Endothelial cell of umbilical vein (primary cell): ENCODE measurements around the gene SYNE3. TPM values are rescaled to one million over a fixed set of nuclear protein-coding genes. Genes with fewer than 3 reads are reported as not detected.

Experiments used
- BruUV-seq: library from RNA; stranded (reverse); fragments of 400-500 nt; replicated peaks from 2 replicates; lab custom pipeline; 2021; lab: Mats Ljungman, UMichigan
- CTCF ChIA-PET: fragments of 300-600, 350-600 bp; sonication (Branson Sonifier 250); formaldehyde crosslinking; loops from one replicate; lab custom pipeline; 2021; ENCODE audit warnings: antibody characterized with exemption, inconsistent platforms; lab: Charles Lee
- POLR2A ChIA-PET: fragments of 300-600, 350-600 bp; sonication (Branson Sonifier 250); formaldehyde crosslinking; loops from one replicate; lab custom pipeline; 2021; ENCODE audit warnings: antibody characterized with exemption, inconsistent platforms; lab: Charles Lee
- DNase-seq: peaks from one replicate; pipeline ENCODE4 v3.0.0-alpha.2; 2011; ENCODE audit warnings: low read depth, low spot score
- FAIRE-seq: peaks from 2 replicates; lab custom pipeline; 2011; peaks lifted over from hg19 to GRCh38; lab: Jason Lieb, UNC
- H2AFZ ChIP-seq: 2 replicates; pipeline ENCODE4 v1.6.0; 2012; ENCODE audit warnings: low read depth, low read length, control low read depth, inconsistent platforms
- H3K27ac ChIP-seq: 2 replicates; pipeline ENCODE4 v1.5.1; 2011; ENCODE audit warnings: low read depth, mild to moderate bottlenecking, control low read depth, low read length, moderate library complexity; ENCODE audit not compliant: insufficient read depth
- H3K27me3 ChIP-seq, 2 experiments: 2 replicates each; pipeline versions ENCODE4 v1.6.0 to v1.6.1; 2011; ENCODE audit warnings: low read length in 2 of 2, mixed read lengths in 1 of 2; ENCODE audit not compliant: control insufficient read depth in 2 of 2, insufficient read depth in 2 of 2
- H3K36me3 ChIP-seq, 2 experiments: 2 replicates in 1 of 2; 3 replicates in 1 of 2; pipeline ENCODE4 v1.5.1; 2011; ENCODE audit warnings: low read length in 2 of 2, mild to moderate bottlenecking in 1 of 2, moderate library complexity in 1 of 2; ENCODE audit not compliant: control insufficient read depth in 2 of 2, insufficient read depth in 2 of 2; ENCODE audit errors: extremely low read depth in 1 of 2
- H3K4me1 ChIP-seq: 3 replicates; pipeline ENCODE4 v1.5.1; 2011; ENCODE audit warnings: mild to moderate bottlenecking, low read length; ENCODE audit not compliant: control insufficient read depth, insufficient read depth; ENCODE audit errors: extremely low read depth
- H3K4me2 ChIP-seq: 2 replicates; pipeline ENCODE4 v1.6.1; 2011; ENCODE audit warnings: low read length, control low read depth, mixed read lengths; ENCODE audit not compliant: insufficient read depth
- H3K4me3 ChIP-seq, 3 experiments: fragments of 200-600 bp in 1 of 3; sonication (generic), shearing (Covaris generic) in 1 of 3; replicated peaks in 1 of 3; 2 replicates each; pipeline ENCODE4 v1.5.1; 2011 to 2016; ENCODE audit warnings: control low read depth in 3 of 3, low read length in 3 of 3, mild to moderate bottlenecking in 2 of 3, inconsistent platforms in 1 of 3, low read depth in 1 of 3, moderate library complexity in 1 of 3; ENCODE audit not compliant: insufficient read depth in 1 of 3
- H3K79me2 ChIP-seq: 2 replicates; pipeline ENCODE4 v1.6.0; 2012; ENCODE audit warnings: low read length, inconsistent platforms; ENCODE audit not compliant: control insufficient read depth, insufficient read depth
- H3K9ac ChIP-seq: replicated peaks from 2 replicates; pipeline ENCODE3; 2011; ENCODE audit warnings: low read length, control low read depth; ENCODE audit not compliant: insufficient read depth; ENCODE audit errors: extremely low read depth
- H3K9me1 ChIP-seq: replicated peaks from 3 replicates; pipeline ENCODE4 v1.6.0; 2011; ENCODE audit warnings: mild to moderate bottlenecking, low read length; ENCODE audit not compliant: control insufficient read depth, insufficient read depth; ENCODE audit errors: extremely low read depth
- H3K9me3 ChIP-seq: replicated peaks from 2 replicates; pipeline ENCODE4 v1.5.1; 2012; ENCODE audit warnings: low read length, inconsistent platforms; ENCODE audit not compliant: control insufficient read depth, insufficient read depth
- H4K20me1 ChIP-seq: replicated peaks from 2 replicates; pipeline ENCODE3; 2011; ENCODE audit warnings: mild to moderate bottlenecking, low read length; ENCODE audit not compliant: control insufficient read depth, insufficient read depth; ENCODE audit errors: extremely low read depth
- CTCF ChIP-seq, 2 donors: IDR thresholded peaks; 1 replicate in 1 of 2; 2 replicates in 1 of 2; pipeline ENCODE4 v1.5.1; 2011; ENCODE audit warnings: low read length in 2 of 2, mild to moderate bottlenecking in 2 of 2, moderate library complexity in 2 of 2, control low read depth in 1 of 2, inconsistent platforms in 1 of 2, low read depth in 1 of 2; ENCODE audit not compliant: insufficient read depth in 1 of 2; ENCODE audit errors: extremely low read depth in 1 of 2
- EZH2 ChIP-seq: IDR thresholded peaks from 2 replicates; pipeline ENCODE4 v1.6.1; 2012; ENCODE audit warnings: borderline replicate concordance, low read depth, mild to moderate bottlenecking, moderate library complexity, low read length, inconsistent platforms; ENCODE audit not compliant: severe bottlenecking
- FOS ChIP-seq: IDR thresholded peaks from 2 replicates; pipeline ENCODE4 v1.6.1; 2011; ENCODE audit warnings: mild to moderate bottlenecking, low read length, moderate library complexity, borderline replicate concordance; ENCODE audit not compliant: insufficient read depth
- GATA2 ChIP-seq: IDR thresholded peaks from 2 replicates; pipeline ENCODE4 v1.7.0; 2011; ENCODE audit warnings: low read depth, mild to moderate bottlenecking, moderate library complexity, mixed read lengths, low read length; ENCODE audit not compliant: insufficient read length, insufficient read depth
- JUN ChIP-seq: IDR thresholded peaks from 2 replicates; pipeline ENCODE4 v1.6.1; 2011; ENCODE audit warnings: borderline replicate concordance, low read depth; ENCODE audit not compliant: insufficient read length, insufficient read depth
- MAX ChIP-seq: IDR thresholded peaks from 2 replicates; pipeline ENCODE4 v1.6.1; 2011; ENCODE audit not compliant: insufficient read depth, insufficient read length
- MYC ChIP-seq: IDR thresholded peaks from one replicate; pipeline ENCODE4 v1.6.1; 2011; ENCODE audit warnings: mild to moderate bottlenecking, low read depth, low read length
- POLR2A ChIP-seq: IDR thresholded peaks from 2 replicates; pipeline ENCODE4 v1.6.1; 2012; ENCODE audit warnings: low read depth, mild to moderate bottlenecking, control low read depth, low read length
- POLR2AphosphoS5 ChIP-seq: IDR thresholded peaks from 2 replicates; pipeline ENCODE4 v1.6.1; 2012; ENCODE audit warnings: low read depth, mild to moderate bottlenecking, control low read depth, low read length, moderate library complexity; ENCODE audit not compliant: insufficient read depth
- dilution Hi-C: fragments of 300-500 bp; cut with MboI; formaldehyde crosslinking; loops from one replicate; pipeline ENCODE4 v1.15.0; 2019; ENCODE audit warnings: low sequenced_read_pairs; ENCODE audit not compliant: extremely low pct_ligation_motif_present
- intact Hi-C: fragments of 100-400 bp; cut with micrococcal nuclease; formaldehyde crosslinking; loops from one replicate; pipeline ENCODE4 v1.10.0; 2022
- polyA plus RNA-seq, 4 experiments: library from polyadenylated mRNA; depleted of rRNA in 3 of 4; stranded (reverse) in 3 of 4; unstranded in 1 of 4; fragments of >200 nt; gene quantifications; 2 replicates each; pipeline versions ENCODE4 v1.2.1 to v1.2.3, GENCODE V29; 2011 to 2012; ENCODE audit warnings: missing spikeins in 1 of 4
- total RNA-seq: library from RNA; stranded (reverse); gene quantifications from 2 replicates; pipeline ENCODE4 v1.2.3, GENCODE V29; 2021

The SYNE3 gene
- total and polyA plus RNA-seq, 2 donors (not counting 3 experiments of a cell fraction or from before 2014, with no cell fraction given) = 3.0 to 18.8 TPM

- no peak overlapping the region for H3K9ac ChIP-seq
- no peaks in the 10 kb centered on the region for H3K79me2 ChIP-seq
- H4K20me1 ChIP-seq = no peaks in the 10 kb centered on the region
- BruUV-seq = no TSS peak
- no peak overlapping the region for H3K4me3 ChIP-seq
- no peak overlapping the region for H3K4me2 ChIP-seq
- no peaks in the 10 kb centered on the region for H3K27me3 ChIP-seq
- no peaks in the 10 kb centered on the region for H3K9me3 ChIP-seq
- CTCF ChIA-PET = interaction anchor here (2.8 to 3.1 kb wide), 2 partner anchors 9 to 79 kb away, joined by 10 to 41 read pairs; no protein-coding TSS in a partner anchor
- no peak for TF ChIP-seq MYC
- TF ChIP-seq MAX = no peak
- no peak for TF ChIP-seq EZH2
- no peak for TF ChIP-seq POLR2AphosphoS5
- TF ChIP-seq GATA2 = no peak
- no peak for TF ChIP-seq FOS
- TF ChIP-seq CTCF (IDR thresholded peaks at IDR 0.05; ENCODE audit: extremely low read depth in 1 of 2, insufficient read depth in 1 of 2, low read depth in 1 of 2, low read length in 2 of 2) = no peak
- no peak for TF ChIP-seq JUN
- no peak for TF ChIP-seq POLR2A
- H3K4me1 ChIP-seq = peaks cover 61% of the 10 kb centered on the region
- intact Hi-C loops = no loop called here
- no peak overlapping the region for H2AFZ ChIP-seq
- H3K9me1 ChIP-seq = no peaks in the 10 kb centered on the region
- no peaks in the 10 kb centered on the region for H3K36me3 ChIP-seq
- POLR2A ChIA-PET = no interaction called here
- DNase-seq (no peak), FAIRE-seq (no peak)
- dilution Hi-C loops = no loop called here
- no peak overlapping the region for H3K27ac ChIP-seq
These were observed 5.7 kb upstream of the SYNE3 start for GRCh38 chr14:95522116-95522515.
